HFF-Myc (cell line): ENCODE data around the gene PLAAT1.

Source experiments
- DNase-seq: peaks from one replicate; pipeline ENCODE4 v3.0.0-alpha.2; 2011; ENCODE audit warnings: low read depth; ENCODE audit errors: extremely low read depth
- H3K4me3 ChIP-seq: replicated peaks from 2 replicates; pipeline ENCODE4 v1.5.1; 2011; ENCODE audit warnings: low read depth, mild to moderate bottlenecking, control low read depth, low read length
- TF ChIP-seq, protein P1 (sequence below): IDR thresholded peaks from 2 replicates; pipeline ENCODE4 v1.5.1; 2012; ENCODE audit warnings: mild to moderate bottlenecking, low read depth, low read length, control low read depth; ENCODE audit errors: missing control alignments

The PLAAT1 gene

DNA sequence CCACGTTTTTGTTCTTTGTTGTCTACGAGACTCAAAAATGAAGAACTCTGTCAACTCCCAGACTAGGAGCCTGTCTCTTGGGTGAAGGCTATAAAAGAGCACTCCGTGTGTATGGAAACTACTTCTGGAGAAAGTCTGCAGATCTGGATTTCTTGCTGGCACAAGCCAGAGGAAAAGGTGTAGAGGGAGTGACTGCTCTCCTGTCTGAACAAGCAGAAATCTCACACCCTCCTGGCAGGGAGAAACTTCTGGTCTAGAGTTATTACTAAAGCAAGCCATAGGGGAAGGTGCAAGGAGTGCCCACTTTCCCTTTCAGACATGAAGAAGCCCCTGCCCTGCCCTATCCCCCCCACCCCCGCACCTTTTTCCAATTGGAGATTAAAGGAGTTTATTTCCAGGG, 9.5 kb downstream of the PLAAT1 start:
- DNase-seq = no peak
- TF ChIP-seq, protein P1, sequence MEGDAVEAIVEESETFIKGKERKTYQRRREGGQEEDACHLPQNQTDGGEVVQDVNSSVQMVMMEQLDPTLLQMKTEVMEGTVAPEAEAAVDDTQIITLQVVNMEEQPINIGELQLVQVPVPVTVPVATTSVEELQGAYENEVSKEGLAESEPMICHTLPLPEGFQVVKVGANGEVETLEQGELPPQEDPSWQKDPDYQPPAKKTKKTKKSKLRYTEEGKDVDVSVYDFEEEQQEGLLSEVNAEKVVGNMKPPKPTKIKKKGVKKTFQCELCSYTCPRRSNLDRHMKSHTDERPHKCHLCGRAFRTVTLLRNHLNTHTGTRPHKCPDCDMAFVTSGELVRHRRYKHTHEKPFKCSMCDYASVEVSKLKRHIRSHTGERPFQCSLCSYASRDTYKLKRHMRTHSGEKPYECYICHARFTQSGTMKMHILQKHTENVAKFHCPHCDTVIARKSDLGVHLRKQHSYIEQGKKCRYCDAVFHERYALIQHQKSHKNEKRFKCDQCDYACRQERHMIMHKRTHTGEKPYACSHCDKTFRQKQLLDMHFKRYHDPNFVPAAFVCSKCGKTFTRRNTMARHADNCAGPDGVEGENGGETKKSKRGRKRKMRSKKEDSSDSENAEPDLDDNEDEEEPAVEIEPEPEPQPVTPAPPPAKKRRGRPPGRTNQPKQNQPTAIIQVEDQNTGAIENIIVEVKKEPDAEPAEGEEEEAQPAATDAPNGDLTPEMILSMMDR = no peak
- no peak overlapping the region for H3K4me3 ChIP-seq

DNA sequence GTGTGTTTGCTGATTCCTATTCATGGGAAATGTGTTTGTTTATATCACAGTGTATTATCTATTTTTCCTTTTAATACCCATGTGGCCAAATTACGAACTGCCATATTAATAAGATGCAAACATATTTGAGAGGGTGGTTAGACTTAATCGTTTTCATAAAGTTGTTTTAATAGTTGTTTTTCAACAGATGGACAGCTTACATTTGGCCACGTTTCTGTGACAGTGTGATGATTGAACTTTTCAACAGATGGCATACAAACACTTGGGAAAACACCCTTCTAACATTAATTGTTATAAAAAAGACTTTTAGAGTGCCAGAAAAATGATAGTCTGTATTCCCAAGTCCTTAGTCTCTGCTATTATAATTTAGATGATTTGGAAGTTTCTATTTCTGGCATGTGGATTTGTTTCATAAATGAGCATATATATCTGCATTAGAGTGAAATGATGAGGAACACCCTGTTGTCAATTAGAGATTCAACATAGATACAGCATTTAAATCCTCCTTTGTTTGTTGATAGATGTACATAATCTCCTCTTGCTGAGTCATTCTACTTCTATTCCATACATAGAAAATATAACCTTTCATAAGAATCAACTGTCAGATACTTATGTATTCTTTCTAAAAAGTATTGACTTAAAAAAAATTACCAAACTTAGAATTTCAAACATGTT, 13.1 kb downstream of the PLAAT1 start:
- DNase-seq = no peak
- TF ChIP-seq, protein P1 = no peak
- no peak overlapping the region for H3K4me3 ChIP-seq

DNA sequence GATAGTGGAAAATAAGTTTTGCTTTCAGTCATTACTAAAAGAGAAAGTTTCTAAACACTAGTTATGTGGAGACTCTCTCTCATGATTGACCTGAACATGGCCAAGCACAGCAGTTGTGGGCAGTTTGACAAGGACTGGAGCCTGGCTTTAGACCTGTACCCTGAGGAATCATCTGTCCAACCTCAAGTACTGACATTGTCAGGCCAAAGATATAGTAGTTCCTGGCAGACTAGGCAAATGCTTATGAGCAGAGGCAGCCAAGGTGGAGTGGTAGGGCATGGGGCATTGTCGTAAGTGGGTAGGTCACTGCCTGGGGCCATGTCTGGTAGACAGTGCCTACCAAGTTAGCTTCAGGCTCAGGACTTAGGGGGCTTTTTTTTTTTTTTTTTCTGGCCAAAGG, 20.9 kb downstream of the PLAAT1 start:
- DNase-seq = no peak
- TF ChIP-seq, protein P1 = no peak
- no peak overlapping the region for H3K4me3 ChIP-seq

DNA sequence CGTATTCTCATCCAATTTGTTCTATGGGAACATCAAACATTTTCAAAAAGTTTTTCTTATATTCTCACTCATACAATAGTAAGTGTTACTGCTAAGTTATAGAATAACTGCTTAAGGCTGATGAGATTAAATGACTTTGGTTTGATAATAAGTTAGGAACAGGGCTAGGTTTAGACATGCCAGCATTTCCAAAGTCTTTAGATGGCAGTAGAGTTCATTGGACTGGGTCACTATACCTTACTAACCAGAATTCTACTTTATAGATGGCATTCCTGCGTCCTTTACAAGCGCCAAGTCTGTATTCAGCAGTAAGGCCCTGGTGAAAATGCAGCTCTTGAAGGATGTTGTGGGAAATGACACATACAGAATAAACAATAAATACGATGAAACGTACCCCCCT, 21.7 kb downstream of the PLAAT1 start:
- TF ChIP-seq, protein P1 = no peak
- no peak for DNase-seq
- no peak overlapping the region for H3K4me3 ChIP-seq

DNA sequence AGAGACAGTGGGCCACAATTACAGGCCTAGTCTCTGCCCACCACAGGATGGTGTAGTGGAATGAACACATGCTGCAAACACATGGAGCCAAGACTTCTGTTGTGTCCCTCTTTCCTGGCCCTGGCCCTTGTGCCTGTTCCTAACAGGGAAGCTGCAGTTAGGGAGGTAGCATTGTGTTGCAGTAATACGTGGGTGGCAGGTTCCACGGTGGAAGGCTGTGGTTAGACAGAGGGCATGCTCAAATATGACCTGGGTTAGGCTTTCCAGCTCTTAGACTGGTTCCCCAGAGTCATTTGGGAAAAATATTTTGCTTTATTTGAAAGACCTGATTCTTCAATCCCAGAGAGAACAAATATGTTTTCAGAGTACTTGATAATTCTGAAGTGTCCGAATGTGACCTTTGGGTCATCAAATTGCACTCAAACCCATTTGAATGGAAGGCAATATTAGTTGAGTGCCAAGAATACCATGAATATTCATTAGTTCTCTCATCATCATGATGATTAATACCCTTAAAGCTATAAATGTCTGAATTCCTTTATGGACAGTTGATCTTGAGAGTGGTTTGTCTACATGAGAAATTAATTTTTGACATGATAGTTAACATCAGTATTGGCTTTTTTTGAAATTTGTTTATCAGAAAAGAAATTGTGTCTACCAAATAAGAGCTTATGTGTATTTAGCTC, 28.5 kb downstream of the PLAAT1 start:
- H3K4me3 ChIP-seq = no peak overlapping the region
- DNase-seq = no peak
- TF ChIP-seq, protein P1 = no peak

DNA sequence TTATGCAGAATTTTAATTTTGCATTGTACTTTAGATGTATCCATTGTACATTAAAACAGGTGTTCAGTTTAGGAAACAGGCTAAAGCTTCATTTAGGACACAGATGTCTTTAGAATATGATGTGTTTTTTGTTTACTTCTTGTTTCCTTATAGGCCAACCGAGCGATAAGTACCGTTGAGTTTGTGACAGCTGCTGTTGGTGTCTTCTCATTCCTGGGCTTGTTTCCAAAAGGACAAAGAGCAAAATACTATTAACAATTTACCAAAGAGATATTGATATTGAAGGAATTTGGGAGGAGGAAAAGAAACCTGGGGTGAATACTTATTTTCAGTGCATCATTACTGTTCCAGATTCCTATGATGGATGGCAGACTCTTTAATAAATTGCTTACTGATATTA, 29.4 kb downstream of the PLAAT1 start:
- TF ChIP-seq, protein P1 = no peak
- H3K4me3 ChIP-seq = no peak overlapping the region
- no peak for DNase-seq
